ENCODE data around the gene GTF3C6.

GRCh38 chr6:110965629-110966229 lies 7.2 kb downstream of the GTF3C6 start:
- TF ChIP-seq CTCF (IDR thresholded peaks at IDR 0.05) (no peak), POLR2A (IDR thresholded peaks at IDR 0.05) (no peak)

Measured in heart left ventricle (tissue), 13 donors.